ENCODE results near the gene LIM2.
A peak's percentile ranks its signal among the peaks of the same experiment; 100 is the strongest.
"Not testable (repeated sequence)": the region's sequence is repeated elsewhere in the genome, so short reads cannot be mapped to it uniquely, and the experiment has no call there.

The LIM2 gene, protein sequence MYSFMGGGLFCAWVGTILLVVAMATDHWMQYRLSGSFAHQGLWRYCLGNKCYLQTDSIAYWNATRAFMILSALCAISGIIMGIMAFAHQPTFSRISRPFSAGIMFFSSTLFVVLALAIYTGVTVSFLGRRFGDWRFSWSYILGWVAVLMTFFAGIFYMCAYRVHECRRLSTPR

DNA sequence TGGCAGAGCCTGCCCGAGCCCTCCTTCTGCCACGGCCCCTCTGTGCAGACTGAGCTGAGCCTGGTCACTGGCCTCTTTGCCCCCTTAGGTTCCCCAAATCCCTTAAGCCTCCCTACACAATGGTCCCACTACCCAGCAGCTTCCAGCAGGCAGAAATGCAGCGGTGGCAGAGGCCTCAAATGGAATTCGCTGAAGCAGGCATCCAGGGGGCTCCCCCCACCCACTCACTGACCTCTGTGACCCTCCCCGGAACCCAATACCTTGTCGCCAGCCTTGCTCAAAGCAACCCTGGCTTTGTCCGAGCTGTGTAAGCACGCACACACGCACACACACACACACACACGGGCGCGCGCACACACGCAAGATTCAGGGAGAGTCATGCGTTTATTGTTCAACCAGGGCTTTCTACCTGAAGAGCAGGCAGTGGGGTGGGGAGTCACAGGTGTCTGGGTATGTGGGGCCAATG is at the start of gene LIM2:
LIM2 (minus strand) TSS at position 51 of the 466 bp plus-strand sequence. CDS start 531 bp downstream, outside the sequence.
- no peak for DNase-seq

DNA sequence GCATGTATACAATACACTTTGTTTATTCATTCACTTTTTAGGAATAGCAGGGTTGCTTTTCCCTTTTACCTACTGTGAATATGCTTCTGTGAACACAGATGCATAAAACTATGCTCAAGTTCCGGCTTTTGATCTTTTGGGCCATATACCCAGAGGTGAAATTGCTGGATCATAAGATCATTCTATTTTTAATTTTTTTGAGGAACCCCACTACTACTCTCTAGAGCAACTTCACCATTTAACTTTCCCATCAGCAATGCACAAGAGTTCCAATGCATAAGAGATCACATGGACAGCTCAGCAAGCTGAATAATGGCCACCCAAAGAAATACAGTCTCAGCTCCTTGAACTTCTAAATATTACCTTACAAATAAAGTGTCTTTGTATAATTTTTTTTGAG is 46.7 kb upstream of the LIM2 start:
- peak; percentile 53 for DNase-seq

DNA sequence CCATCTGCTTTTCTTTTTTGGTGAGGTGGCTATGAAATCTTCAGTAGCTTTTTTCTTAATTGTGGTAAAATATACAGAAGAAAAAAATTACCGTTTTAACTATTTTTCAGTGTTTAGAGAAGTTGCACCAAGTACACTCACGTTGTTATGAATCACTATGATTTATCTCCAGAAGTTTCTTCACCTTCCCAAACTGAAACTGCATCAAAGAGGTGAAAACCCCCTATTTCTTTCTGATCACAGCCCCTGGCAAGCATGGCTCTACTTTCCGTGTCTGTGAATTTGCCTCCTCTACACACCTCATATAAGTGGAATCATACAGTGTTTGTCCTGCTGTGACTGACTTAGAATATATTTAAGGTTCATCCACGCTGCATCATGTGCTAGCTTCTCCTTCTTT is 45.3 kb upstream of the LIM2 start:
- peak; percentile 91 for DNase-seq

DNA sequence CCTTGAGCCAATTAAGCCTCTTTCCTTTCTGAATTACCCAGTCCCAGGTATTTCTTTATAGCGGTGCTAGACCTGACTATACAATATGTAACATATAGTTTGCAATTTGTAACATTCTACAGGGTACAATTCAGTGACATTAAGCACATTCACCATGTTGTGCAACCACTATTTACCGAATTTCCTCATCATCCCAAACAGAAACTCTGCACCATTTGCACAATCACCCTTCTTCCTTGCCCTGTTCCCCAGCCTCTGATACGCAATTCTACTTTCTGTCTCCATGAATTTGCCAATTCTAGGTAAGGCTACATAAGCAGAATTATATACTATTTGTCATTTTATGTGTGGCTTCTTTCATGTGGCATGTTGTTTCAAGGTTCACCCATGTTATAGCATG is 43.4 kb upstream of the LIM2 start:
- peak; percentile 96 for DNase-seq

DNA sequence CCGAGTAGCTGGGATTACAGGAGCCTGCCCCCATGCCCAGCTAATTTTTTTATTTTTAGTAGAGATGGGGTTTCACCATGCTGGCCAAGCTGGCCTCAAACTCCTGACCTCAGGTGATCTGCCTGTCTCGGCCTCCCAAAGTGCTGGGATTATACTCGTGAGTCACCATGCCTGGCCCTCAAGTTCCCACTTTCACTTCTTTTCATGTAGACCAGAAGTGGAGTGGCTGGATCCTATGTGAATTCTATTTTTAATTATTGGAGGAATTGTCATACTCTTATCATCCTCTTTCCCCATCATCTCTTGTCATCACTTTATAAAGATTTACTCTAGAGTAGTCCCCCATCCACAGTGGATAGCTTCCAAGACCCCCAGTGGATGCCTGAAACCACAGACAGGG is 42.4 kb upstream of the LIM2 start:
- peak; percentile 79 for DNase-seq

- DNase-seq = peak; percentile 95
Observed at GRCh38 chr19:51427201-51427600, 39.4 kb upstream of the LIM2 start.

- DNase-seq = peak; percentile 87
Observed at GRCh38 chr19:51422053-51422448, 34.3 kb upstream of the LIM2 start.

- DNase-seq = no peak
Observed at GRCh38 chr19:51421229-51422052, 33.7 kb upstream of the LIM2 start.

DNA sequence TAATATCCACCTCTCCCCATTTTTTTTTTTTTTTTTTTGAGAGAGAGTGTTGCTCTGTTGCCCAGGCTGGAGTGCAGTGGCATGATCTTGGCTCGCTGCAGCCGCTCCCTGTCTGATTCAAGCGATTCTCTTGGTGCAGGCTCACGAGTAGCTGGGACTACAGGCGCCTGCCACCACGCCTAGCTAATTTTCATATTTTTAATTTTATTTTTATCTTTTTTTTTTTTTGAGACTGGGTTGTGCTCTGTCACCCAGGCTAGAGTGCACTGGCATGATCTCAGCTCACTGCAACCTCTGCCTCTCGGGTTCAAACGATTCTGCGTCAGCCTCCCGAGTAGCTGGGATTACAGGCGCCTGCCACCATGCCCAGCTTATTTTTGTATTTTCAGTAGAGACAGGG is 32.7 kb upstream of the LIM2 start:
- not testable (repeated sequence) for DNase-seq

DNA sequence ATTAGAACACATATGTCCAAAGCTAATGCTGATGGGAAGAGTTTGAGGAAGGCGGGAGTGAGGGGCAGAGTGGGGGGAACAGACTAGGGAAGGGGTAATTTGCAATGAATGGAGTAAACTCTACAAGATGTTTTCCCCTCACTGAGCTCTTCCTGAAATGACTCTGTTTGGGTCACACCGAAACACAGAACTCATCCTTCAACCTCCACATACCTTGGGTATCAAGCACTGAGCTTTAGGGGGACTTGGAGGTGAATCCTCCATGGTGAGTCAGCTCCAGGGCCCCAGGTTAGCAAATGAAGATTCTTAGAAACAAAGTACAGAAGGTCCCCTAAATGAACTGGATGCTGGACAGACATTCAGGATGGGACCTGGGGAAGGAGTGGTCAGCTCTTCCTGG is 30.9 kb upstream of the LIM2 start:
- no peak for DNase-seq

- DNase-seq = no peak
Observed at GRCh38 chr19:51417810-51418157, 30.0 kb upstream of the LIM2 start.

- peak; percentile 89 for DNase-seq
Observed at GRCh38 chr19:51417107-51417809, 29.5 kb upstream of the LIM2 start, which contains the start of gene SIGLEC10. Gene SIGLEC10 (minus strand): TSS chr19:51417642. CDS start chr19:51417581, 61 bp downstream.

DNA sequence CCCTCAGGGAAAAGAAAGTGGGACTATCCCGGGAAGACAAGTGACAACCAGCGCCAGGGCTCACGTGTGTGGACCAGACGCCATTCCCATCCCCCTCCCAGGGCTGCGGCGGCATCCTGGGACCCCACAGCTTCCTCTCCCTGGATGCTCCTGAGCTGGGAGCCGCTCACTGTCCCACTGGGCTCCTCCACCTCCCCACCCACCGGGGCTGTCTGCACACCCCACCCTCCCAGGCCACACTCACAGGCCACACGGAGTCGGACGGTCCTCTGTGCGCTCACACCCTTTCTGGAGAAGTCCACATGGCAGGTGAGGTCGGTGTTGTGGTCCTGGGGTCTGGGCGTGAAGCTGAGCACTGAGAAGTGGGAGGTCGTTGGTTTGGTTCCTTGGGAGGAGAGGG is 28.6 kb upstream of the LIM2 start:
- DNase-seq = not testable (repeated sequence)

DNA sequence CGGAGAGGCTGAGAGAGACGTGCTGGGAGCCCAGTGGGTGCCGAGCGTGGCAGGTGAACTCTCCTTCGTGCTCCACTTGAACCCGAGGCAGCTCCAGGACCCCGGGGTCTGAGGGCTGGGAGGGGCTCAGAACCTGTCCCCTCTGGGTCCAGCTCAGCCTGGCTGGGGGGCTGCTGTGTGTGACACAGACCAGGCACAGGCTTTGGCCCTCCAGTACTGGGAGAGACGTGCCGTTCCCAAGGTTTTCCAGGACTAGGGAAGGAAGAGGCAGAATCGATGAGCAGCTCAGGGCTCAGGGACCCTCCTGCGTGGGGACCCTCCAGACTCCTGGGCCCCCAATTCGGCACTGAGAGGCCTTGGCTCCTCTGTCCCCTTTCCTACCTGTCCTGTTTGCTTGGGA is 27.4 kb upstream of the LIM2 start:
- no peak for DNase-seq

- DNase-seq = no peak
Observed at GRCh38 chr19:51410950-51411748, 23.4 kb upstream of the LIM2 start.

DNA sequence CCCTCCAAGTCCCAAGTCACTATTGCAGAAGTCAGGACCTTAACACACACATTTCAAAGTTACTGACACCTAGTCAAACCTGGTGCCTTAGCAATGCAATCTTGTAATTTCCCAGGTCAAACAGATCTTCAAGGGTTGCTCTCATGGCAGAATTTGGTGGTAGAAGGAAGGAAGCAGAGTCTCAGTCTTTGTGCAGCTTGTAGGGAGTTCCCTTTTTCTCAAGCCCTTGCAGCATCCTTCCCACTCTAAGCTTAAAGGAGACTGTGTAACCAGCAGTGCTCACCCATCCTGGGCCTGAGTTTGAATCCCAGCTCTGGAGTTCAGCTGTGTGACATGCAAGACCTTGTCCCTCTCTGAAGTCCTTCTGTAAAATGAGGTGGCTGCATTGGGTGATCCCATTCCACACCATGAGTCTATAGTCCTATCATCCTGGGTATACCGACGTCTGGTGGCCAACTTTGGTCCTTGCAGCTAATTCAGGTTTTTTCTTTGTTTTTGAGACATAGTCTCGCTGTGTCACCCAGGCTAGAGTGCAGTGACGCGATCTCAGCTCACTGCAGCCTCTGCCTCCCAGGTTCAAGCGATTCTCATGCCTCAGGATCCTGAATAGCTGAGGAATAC is 19.8 kb upstream of the LIM2 start:
- DNase-seq = peak; percentile 96

GRCh38 chr19:51402117-51402516 is 14.3 kb upstream of the LIM2 start:
- DNase-seq = no peak

GRCh38 chr19:51399936-51400335 is 12.2 kb upstream of the LIM2 start:
- DNase-seq = not testable (repeated sequence)

DNA sequence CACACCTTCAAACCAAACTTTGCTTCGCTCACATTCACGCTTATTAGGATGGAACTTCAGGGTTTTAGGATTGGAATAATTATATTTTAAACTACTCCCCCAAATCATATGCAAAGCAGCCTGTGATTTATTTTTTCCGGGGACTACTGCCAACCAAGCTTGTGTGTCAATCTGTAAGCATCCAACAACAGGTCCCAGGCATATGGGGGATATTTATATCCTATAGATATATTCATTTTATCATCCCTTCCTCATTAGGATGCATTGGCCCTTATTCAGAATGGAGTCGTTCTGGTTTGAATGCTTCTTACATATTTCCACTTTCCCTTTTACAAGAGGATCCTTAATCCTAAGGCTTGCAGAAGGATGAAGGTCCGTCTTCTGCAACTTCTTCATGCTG is 11.5 kb upstream of the LIM2 start:
- no peak for DNase-seq

DNA sequence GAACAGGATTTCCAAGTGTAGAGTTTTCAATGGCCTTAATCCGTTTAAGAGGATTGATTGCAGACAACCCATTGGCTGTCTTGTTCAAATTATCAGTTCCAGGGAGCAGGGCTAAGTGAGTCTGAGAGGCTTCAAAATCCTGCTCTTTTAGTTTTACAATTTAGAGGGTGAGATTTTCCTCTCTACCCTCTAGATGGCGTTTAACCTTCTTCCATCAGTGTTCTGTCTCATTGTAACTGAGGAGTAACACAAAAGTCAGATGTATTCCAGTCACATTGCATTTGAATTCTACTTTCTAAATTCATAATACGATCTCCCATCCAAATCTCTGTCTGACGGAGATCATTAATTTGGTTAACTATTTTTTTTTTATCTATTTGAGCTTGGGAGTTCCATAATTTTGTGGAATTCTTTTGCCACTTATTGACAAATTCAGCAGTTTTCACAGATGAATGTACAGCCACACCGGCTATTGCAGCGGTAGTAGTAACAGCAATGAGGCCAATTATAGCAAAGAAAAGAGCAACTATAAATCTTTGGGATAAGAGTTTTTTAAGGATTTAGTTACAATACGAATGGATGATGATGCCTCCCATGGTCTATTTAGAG is 10.4 kb upstream of the LIM2 start:
- DNase-seq = peak; percentile 62

GRCh38 chr19:51397453-51397852 is 9.7 kb upstream of the LIM2 start:
- DNase-seq = not testable (repeated sequence)

DNA sequence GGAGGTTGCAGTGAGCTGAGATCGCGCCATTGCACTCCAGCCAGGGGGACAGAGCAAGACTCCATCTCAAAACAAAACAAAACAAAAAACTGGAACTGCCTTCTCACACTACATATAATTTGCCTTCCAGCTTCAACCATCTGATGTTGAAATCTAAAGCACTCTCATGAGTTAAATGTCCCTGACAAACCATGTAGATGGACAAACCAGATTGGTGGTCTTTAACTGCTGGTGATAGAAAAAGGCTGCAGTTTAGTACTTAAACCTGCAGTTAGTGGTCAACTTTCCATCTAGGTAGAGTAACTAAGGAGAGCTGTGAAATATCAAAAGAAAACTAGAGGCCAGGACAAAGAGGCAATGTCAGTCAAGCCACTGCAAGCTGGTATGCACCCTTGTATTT is 8.4 kb upstream of the LIM2 start:
- no peak for DNase-seq

Measured in inflammatory macrophage treated with lipopolysaccharide for 4 hours (primary cell).